SK-N-SH (cell line): ENCODE results near the gene PYY. TPM values are rescaled to one million over a fixed set of nuclear protein-coding genes. Genes with fewer than 3 reads are reported as not detected.

ENCODE experiments used
- CTCF ChIA-PET: fragments of 300-600, 350-600 bp; formaldehyde crosslinking; extraction: SDS; loops from one replicate; lab custom pipeline; 2021; lab: Yijun Ruan, JAX
- POLR2A ChIA-PET: fragments of 350-600 bp; sonication (Branson Sonifier 250); formaldehyde crosslinking; extraction: SDS; loops from one replicate; lab custom pipeline; 2020; ENCODE audit warnings: antibody characterized with exemption, inconsistent platforms; lab: Yijun Ruan, JAX
- DNase-seq: peaks from one replicate; pipeline ENCODE4 v3.0.0; 2012
- H2AFZ ChIP-seq: fragments of 200-600 bp; sonication (generic); 2 replicates; pipeline ENCODE4 v1.8.1; 2016; ENCODE audit warnings: antibody characterized with exemption, mild to moderate bottlenecking, low read depth
- H3F3A ChIP-seq: fragments of 200-600 bp; sonication (generic); replicated peaks from 2 replicates; pipeline ENCODE3; 2016; ENCODE audit warnings: antibody characterized with exemption, mild to moderate bottlenecking; ENCODE audit not compliant: insufficient read depth
- H3K27ac ChIP-seq, 2 experiments: fragments of 200-500 bp in 1 of 2; fragments of 200-600 bp in 1 of 2; sonication (Bioruptor generic) in 1 of 2; sonication (generic), shearing (Covaris generic) in 1 of 2; 2 replicates each; pipeline versions ENCODE4 v1.5.1 to v1.6.1; 2014 to 2016; ENCODE audit warnings: low read depth in 2 of 2, inconsistent platforms in 1 of 2, low read length in 1 of 2, mild to moderate bottlenecking in 1 of 2, mixed read lengths in 1 of 2
- H3K27me3 ChIP-seq: fragments of 200-600 bp; sonication (generic), shearing (Covaris generic); 2 replicates; pipeline ENCODE4 v1.6.1; 2016; ENCODE audit warnings: mixed run types; ENCODE audit not compliant: insufficient read depth
- H3K36me3 ChIP-seq, 2 experiments: fragments of 200-500 bp in 1 of 2; fragments of 200-600 bp in 1 of 2; sonication (Bioruptor generic) in 1 of 2; sonication (generic) in 1 of 2; replicated peaks in 1 of 2; 2 replicates each; pipeline versions ENCODE3 to v1.5.1; 2014 to 2016; ENCODE audit warnings: low read length in 1 of 2, mild to moderate bottlenecking in 1 of 2; ENCODE audit not compliant: insufficient read depth in 2 of 2, control insufficient read depth in 1 of 2
- H3K4me1 ChIP-seq, 2 experiments: fragments of 200-500 bp in 1 of 2; fragments of 200-600 bp in 1 of 2; sonication (Bioruptor generic) in 1 of 2; sonication (generic), shearing (Covaris generic) in 1 of 2; 2 replicates each; pipeline versions ENCODE4 v1.5.1 to v1.6.1; 2014 to 2016; ENCODE audit warnings: low read depth in 1 of 2, low read length in 1 of 2, mixed run types in 1 of 2; ENCODE audit not compliant: insufficient read depth in 2 of 2, control insufficient read depth in 1 of 2
- H3K4me2 ChIP-seq: fragments of 200-600 bp; sonication (generic), shearing (Covaris generic); 2 replicates; pipeline ENCODE4 v1.6.1; 2017; ENCODE audit warnings: mixed run types
- H3K4me3 ChIP-seq, 2 experiments: fragments of 200-500 bp in 1 of 2; fragments of 200-600 bp in 1 of 2; sonication (Bioruptor generic) in 1 of 2; sonication (generic), shearing (Covaris generic) in 1 of 2; 2 replicates each; pipeline versions ENCODE4 v1.5.1 to v1.8.1; 2014 to 2016; ENCODE audit warnings: low read depth in 2 of 2, inconsistent platforms in 1 of 2, low read length in 1 of 2, mild to moderate bottlenecking in 1 of 2, mixed read lengths in 1 of 2, moderate library complexity in 1 of 2
- H3K79me2 ChIP-seq: fragments of 200-600 bp; sonication (generic); 2 replicates; pipeline ENCODE4 v1.8.1; 2017; ENCODE audit warnings: mild to moderate bottlenecking; ENCODE audit not compliant: insufficient read depth
- H3K9ac ChIP-seq: fragments of 200-600 bp; sonication (generic); 2 replicates; pipeline ENCODE4 v1.6.1; 2017; ENCODE audit warnings: mixed run types
- H3K9me2 ChIP-seq: fragments of 200-600 bp; sonication (generic); 2 replicates; pipeline ENCODE4 v1.6.1; 2017; ENCODE audit warnings: mixed run types
- H3K9me3 ChIP-seq: fragments of 200-600 bp; sonication (generic); 2 replicates; pipeline ENCODE4 v1.6.1; 2017; ENCODE audit warnings: mixed run types, mild to moderate bottlenecking, moderate library complexity
- H4K20me1 ChIP-seq: fragments of 200-600 bp; sonication (generic); 2 replicates; pipeline ENCODE4 v1.6.1; 2017; ENCODE audit warnings: mild to moderate bottlenecking, mixed run types; ENCODE audit not compliant: insufficient read depth
- FOSL2 ChIP-seq: IDR thresholded peaks from 2 replicates; pipeline ENCODE4 v1.4.0; 2012; ENCODE audit warnings: low read depth, mild to moderate bottlenecking, moderate library complexity, borderline replicate concordance
- JUND ChIP-seq: IDR thresholded peaks from 2 replicates; pipeline ENCODE4 v1.4.0; 2012
- NRF1 ChIP-seq: IDR thresholded peaks from 2 replicates; pipeline ENCODE4 v1.6.1; 2012; ENCODE audit warnings: low read depth, mild to moderate bottlenecking, low read length
- RCOR1 ChIP-seq: fragments of 150-350 bp; IDR thresholded peaks from 2 replicates; pipeline ENCODE4 v1.6.1; 2017; ENCODE audit warnings: antibody characterized with exemption, low read length
- RXRA ChIP-seq: IDR thresholded peaks from 2 replicates; pipeline ENCODE4 v1.4.0; 2012; ENCODE audit warnings: low read depth, mild to moderate bottlenecking, borderline replicate concordance
- TCF12 ChIP-seq: IDR thresholded peaks from 2 replicates; pipeline ENCODE4 v1.4.0; 2012
- USF2 ChIP-seq: fragments of 150-350 bp; IDR thresholded peaks from 2 replicates; pipeline ENCODE4 v1.6.1; 2017; ENCODE audit warnings: antibody characterized with exemption, low read length, low read depth, borderline replicate concordance
- WGBS: methylation state at CpG from one replicate; pipeline ENCODE4 v1.1.6; 2017; ENCODE audit warnings: low lambda C conversion rate; 5-methylcytosine and 5-hydroxymethylcytosine counted together
- polyA plus RNA-seq, 3 experiments: library from polyadenylated mRNA; depleted of rRNA; stranded (reverse); fragments of >200 nt; gene quantifications; 2 replicates each; pipeline ENCODE4 v1.2.3, GENCODE V29; 2012
- TF ChIP-seq, protein P1 (sequence below): IDR thresholded peaks from 2 replicates; pipeline ENCODE4 v1.4.0; 2012; ENCODE audit warnings: low read depth
- TF ChIP-seq, protein P2 (sequence below): IDR thresholded peaks from 2 replicates; pipeline ENCODE4 v1.4.0; 2012; ENCODE audit warnings: low read depth, borderline replicate concordance

Gene PYY
- polyA plus RNA-seq, 1 of the 3 experiments (the other 2 are of a cell fraction): 0.21 TPM

- H3K9ac ChIP-seq: no peak overlapping the region
- H3F3A ChIP-seq: peaks cover 18% of the 10 kb centered on the region
- peaks cover 5 to 26% of the 10 kb centered on the region in 2 experiments; a peak in 3 of 4 replicates for H3K4me1 ChIP-seq
- no peak for DNase-seq
- WGBS: 77% methylated on average over 9 of the region's 9 CpGs
- no peaks in the 10 kb centered on the region for H3K36me3 ChIP-seq
- no peaks in the 10 kb centered on the region for H4K20me1 ChIP-seq
- no peaks in the 10 kb centered on the region for H3K79me2 ChIP-seq
- no peak overlapping the region for H3K4me3 ChIP-seq
- H3K9me3 ChIP-seq: no peaks in the 10 kb centered on the region
- 0 out of 4 replicates have a peak overlapping the region, but pooled peaks of 1 of the 2 experiments have one; percentile 13 for H3K27ac ChIP-seq
- no peak overlapping the region for H3K4me2 ChIP-seq
- TF ChIP-seq RCOR1 (no peak), TCF12 (peak; percentile 49; the same call in 1 of the 2 replicates), FOSL2 (peak; percentile 20; the same call in 1 of the 2 replicates)
- TF ChIP-seq, protein P1, sequence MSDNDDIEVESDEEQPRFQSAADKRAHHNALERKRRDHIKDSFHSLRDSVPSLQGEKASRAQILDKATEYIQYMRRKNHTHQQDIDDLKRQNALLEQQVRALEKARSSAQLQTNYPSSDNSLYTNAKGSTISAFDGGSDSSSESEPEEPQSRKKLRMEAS: peak; percentile 68
- POLR2A ChIA-PET: no interaction called here
- CTCF ChIA-PET: interaction anchor here (0.8 to 31.1 kb wide), 6 partner anchors 15 to 156 kb away, joined by 3 to 638 read pairs (median 6); partner anchors contain the start of genes CD300LG and PPY
- H2AFZ ChIP-seq: no peak overlapping the region
- no peaks in the 10 kb centered on the region for H3K27me3 ChIP-seq
- H3K9me2 ChIP-seq: no peaks in the 10 kb centered on the region
These were observed 48.6 kb upstream of the PYY start for GRCh38 chr17:44002141-44002848.

DNA sequence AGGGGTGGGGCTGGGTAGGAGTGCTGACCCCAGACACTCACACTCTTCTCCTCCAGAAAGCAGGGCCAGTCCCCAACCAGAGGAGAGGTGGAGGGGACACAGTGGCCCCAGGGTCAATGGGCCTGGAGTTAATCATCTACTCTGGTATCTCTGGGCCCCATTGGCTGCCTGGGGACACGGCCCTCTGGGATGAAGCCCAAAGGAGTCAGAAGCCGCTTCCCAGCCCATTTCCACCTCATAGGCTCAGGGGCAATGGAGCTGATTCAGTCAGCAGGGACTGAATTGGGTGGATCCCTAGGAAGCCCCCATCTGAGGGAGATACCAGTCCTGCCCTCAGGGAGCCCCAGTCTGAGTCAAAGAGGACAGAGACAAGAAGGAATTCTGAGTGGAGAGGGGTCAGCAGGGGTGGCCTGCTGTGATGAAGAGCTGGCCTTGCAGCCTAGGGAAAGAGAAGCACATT is 47.8 kb upstream of the PYY start:
- POLR2A ChIA-PET: no interaction called here
- 95% methylated on average over 2 of the region's 2 CpGs for WGBS
- DNase-seq: no peak

More for the DNA sequence above, 47.8 kb upstream of the PYY start:
- Histone ChIP-seq H3K36me3 (no peaks in the 10 kb centered on the region), H3K79me2 (no peaks in the 10 kb centered on the region), H3K27ac (no peak overlapping the region), H3K9me2 (no peaks in the 10 kb centered on the region), H2AFZ (no peak overlapping the region), H3K4me1 (peaks cover 5 to 25% of the 10 kb centered on the region in 2 experiments; a peak in 3 of 4 replicates), H3K9me3 (no peaks in the 10 kb centered on the region), H3K4me2 (no peak overlapping the region), H3K27me3 (no peaks in the 10 kb centered on the region), H3K9ac (no peak overlapping the region), H3K4me3 (no peak overlapping the region), H4K20me1 (no peaks in the 10 kb centered on the region), H3F3A (peaks cover 13% of the 10 kb centered on the region)
- CTCF ChIA-PET: interaction anchor here (0.6 to 31.1 kb wide), 4 partner anchors 58 to 155 kb away, joined by 3 to 638 read pairs (median 6); partner anchors contain the start of genes CD300LG and PPY
- TF ChIP-seq RXRA (no peak), JUND (no peak), RCOR1 (no peak), NRF1 (no peak), USF2 (no peak)
- TF ChIP-seq, protein P2, sequence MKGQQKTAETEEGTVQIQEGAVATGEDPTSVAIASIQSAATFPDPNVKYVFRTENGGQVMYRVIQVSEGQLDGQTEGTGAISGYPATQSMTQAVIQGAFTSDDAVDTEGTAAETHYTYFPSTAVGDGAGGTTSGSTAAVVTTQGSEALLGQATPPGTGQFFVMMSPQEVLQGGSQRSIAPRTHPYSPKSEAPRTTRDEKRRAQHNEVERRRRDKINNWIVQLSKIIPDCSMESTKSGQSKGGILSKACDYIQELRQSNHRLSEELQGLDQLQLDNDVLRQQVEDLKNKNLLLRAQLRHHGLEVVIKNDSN: no peak
